Measurements from ENCODE around the gene SPSB1.
A peak's percentile ranks its signal among the peaks of the same experiment; 100 is the strongest.

The SPSB1 gene

GRCh38 chr1:9249534-9250410 is 42.9 kb upstream of the SPSB1 start:
- H3K27ac Mint-ChIP-seq: peak overlapping the region; percentile 57
- peak; percentile 53 for DNase-seq
- peak; percentile 47 for TF ChIP-seq CTCF (IDR thresholded peaks at IDR 0.05)
- peak overlapping the region; percentile 36 for H3K4me3 Mint-ChIP-seq
- peaks cover 16% of the 10 kb centered on the region for H3K36me3 Mint-ChIP-seq (ENCODE audit: low read depth)
- H3K4me1 Mint-ChIP-seq: peaks cover 84% of the 10 kb centered on the region
- no peaks in the 10 kb centered on the region for H3K9me3 Mint-ChIP-seq
- H3K27me3 Mint-ChIP-seq (ENCODE audit: low read depth, poor library complexity): peaks cover 4% of the 10 kb centered on the region

- Mint-ChIP-seq H3K27ac (peak overlapping the region; percentile 63), H3K9me3 (no peaks in the 10 kb centered on the region), H3K27me3 (ENCODE audit: low read depth, poor library complexity) (peaks cover 4% of the 10 kb centered on the region), H3K36me3 (ENCODE audit: low read depth) (peaks cover 16% of the 10 kb centered on the region), H3K4me1 (peaks cover 86% of the 10 kb centered on the region), H3K4me3 (peak overlapping the region; percentile 44)
- no peak for TF ChIP-seq CTCF (IDR thresholded peaks at IDR 0.05)
- DNase-seq: peak; percentile 56
These were observed 42.0 kb upstream of the SPSB1 start for GRCh38 chr1:9250411-9251381.

DNA sequence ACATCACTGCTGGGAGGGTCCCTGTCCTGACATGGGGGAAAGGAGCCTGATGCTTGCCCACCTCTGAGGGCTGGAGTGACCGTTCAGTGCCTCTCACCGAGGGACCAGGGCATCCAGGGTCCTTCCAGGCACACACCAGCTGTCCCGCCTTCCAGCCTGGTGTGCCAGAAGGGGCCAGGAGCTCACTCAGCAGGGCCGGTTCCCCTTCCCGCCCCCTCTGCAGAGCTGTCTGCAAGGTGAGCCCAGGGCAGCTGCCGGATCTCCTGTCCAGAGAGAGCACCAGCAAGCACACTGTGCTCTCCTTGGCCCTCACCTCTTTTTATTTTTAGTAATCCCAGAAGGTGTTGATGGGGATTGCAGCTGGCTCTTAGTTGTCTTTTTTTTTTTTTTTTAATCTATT is 41.2 kb upstream of the SPSB1 start:
- Mint-ChIP-seq H3K27me3 (ENCODE audit: low read depth, poor library complexity) (peaks cover 4% of the 10 kb centered on the region), H3K27ac (peak overlapping the region; percentile 77), H3K9me3 (no peaks in the 10 kb centered on the region), H3K4me3 (peak overlapping the region; percentile 44), H3K36me3 (ENCODE audit: low read depth) (peaks cover 10% of the 10 kb centered on the region), H3K4me1 (peaks cover 83% of the 10 kb centered on the region)
- DNase-seq: no peak
- TF ChIP-seq CTCF (IDR thresholded peaks at IDR 0.05): no peak

DNA sequence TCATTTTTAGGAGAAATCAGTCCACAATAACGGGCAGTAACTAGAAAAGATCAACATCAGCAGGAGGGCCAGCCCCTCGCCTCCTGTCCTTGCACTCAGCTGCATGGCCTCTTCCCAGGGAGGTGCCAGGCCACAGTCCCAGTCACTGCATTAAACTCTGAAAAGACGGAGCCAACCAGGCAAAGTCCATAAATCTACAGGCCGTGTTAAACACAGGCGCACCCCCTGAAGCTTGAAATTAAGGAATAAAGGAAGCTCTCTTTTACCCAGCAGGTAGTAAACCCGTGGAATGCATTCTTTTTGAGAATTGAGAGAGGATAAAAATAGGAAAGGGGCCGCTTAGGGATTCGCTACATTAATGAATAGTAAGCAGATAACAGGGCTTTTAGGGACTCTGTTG is 39.7 kb upstream of the SPSB1 start:
- peak overlapping the region; percentile 39 for H3K4me3 Mint-ChIP-seq
- DNase-seq: peak; percentile 33
- peaks cover 17% of the 10 kb centered on the region for H3K36me3 Mint-ChIP-seq (ENCODE audit: low read depth)
- peaks cover 5% of the 10 kb centered on the region for H3K9me3 Mint-ChIP-seq
- H3K4me1 Mint-ChIP-seq: peaks cover 75% of the 10 kb centered on the region
- TF ChIP-seq CTCF (IDR thresholded peaks at IDR 0.05): no peak
- H3K27ac Mint-ChIP-seq: peak overlapping the region; percentile 94
- peaks cover 4% of the 10 kb centered on the region for H3K27me3 Mint-ChIP-seq (ENCODE audit: low read depth, poor library complexity)

GRCh38 chr1:9253453-9254105 is 39.1 kb upstream of the SPSB1 start:
- no peak overlapping the region for H3K27ac Mint-ChIP-seq
- H3K36me3 Mint-ChIP-seq (ENCODE audit: low read depth): peaks cover 19% of the 10 kb centered on the region
- peaks cover 4% of the 10 kb centered on the region for H3K27me3 Mint-ChIP-seq (ENCODE audit: low read depth, poor library complexity)
- no peak for TF ChIP-seq CTCF (IDR thresholded peaks at IDR 0.05)
- H3K9me3 Mint-ChIP-seq: peaks cover 11% of the 10 kb centered on the region
- no peak for DNase-seq
- peaks cover 76% of the 10 kb centered on the region for H3K4me1 Mint-ChIP-seq
- H3K4me3 Mint-ChIP-seq: no peak overlapping the region
